ENCODE data around the gene GRIN1. TPM values are rescaled to one million over a fixed set of nuclear protein-coding genes. Genes with fewer than 3 reads are reported as not detected.

Gene GRIN1
- total and polyA plus RNA-seq, 2 of the 13 experiments (the other 11 are each of a cell fraction or from before 2014, with no cell fraction given) = 0.13 TPM; not detected in 1

DNA sequence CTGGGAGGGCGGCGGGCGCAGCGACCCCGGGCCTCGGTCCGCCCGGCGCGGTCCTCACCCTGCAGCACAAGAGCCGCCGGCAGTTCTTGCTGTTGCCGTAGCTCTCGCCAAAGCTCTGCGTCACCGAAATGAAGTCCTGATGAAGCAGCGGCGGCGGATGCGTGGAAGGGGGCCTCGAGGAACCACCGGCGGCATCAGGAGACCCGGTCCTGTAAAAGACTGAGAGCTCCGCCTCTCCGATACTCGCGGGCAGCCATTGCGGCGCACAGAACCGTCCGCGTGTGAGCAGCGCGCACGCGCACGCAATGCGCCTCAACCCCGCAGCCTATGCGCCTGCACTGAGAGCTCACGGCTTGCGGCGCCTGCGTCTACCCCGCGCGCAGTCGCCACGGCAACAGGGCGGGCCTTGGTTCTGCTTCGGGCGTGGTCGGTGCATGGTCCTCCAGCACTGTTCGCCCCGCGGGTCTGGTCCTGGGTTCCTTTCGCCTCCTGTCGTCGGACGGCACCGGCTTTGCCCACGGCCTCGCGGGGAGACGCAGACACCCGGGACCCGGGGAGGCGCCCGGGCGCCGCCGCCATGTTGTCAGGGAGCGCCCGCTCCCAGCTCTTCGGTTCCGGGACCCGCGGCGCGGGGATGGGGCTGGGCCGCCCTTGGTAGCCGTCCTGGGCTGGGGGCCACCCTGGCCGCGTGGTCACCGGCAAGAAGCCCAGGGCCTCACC is 9.3 kb upstream of the GRIN1 start (continued):
- TF ChIP-seq ZNF138 (CRISPR knock-in tag; IDR thresholded peaks at IDR 0.05; ENCODE audit: low read depth) = peak; percentile 50; the same call in 1 of the 2 replicates
- TF ChIP-seq NR2C2 (CRISPR knock-in tag; IDR thresholded peaks at IDR 0.05; ENCODE audit: borderline replicate concordance) = peak; percentile 46; the same call in 1 of the 2 replicates
- TF ChIP-seq ZFYVE20 (CRISPR knock-in tag; IDR thresholded peaks at IDR 0.05; ENCODE audit: borderline replicate concordance, low read depth) = 0 out of 2 replicates have a peak, but pooled peaks have one; percentile 9
- TF ChIP-seq RFXAP (CRISPR knock-in tag; IDR thresholded peaks at IDR 0.05; ENCODE audit: borderline replicate concordance) = peak; percentile 64; the same call in 1 of the 2 replicates
- peak; percentile 38; the same call in 1 of the 2 replicates for TF ChIP-seq ZNF703 (CRISPR knock-in tag; IDR thresholded peaks at IDR 0.05; ENCODE audit: borderline replicate concordance)
- TF ChIP-seq FOSL1 (CRISPR knock-in tag; IDR thresholded peaks at IDR 0.05; ENCODE audit: borderline replicate concordance) = peak; percentile 16; the same call in 1 of the 2 replicates
- 0 out of 2 replicates have a peak, but pooled peaks have one; percentile 76 for TF ChIP-seq HOXD1 (CRISPR knock-in tag; IDR thresholded peaks at IDR 0.05)
- TF ChIP-seq, protein P1, sequence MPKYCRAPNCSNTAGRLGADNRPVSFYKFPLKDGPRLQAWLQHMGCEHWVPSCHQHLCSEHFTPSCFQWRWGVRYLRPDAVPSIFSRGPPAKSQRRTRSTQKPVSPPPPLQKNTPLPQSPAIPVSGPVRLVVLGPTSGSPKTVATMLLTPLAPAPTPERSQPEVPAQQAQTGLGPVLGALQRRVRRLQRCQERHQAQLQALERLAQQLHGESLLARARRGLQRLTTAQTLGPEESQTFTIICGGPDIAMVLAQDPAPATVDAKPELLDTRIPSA (CRISPR knock-in tag; IDR thresholded peaks at IDR 0.05; ENCODE audit: borderline replicate concordance) = 0 out of 2 replicates have a peak, but pooled peaks have one; percentile 59
- TF ChIP-seq ZNF10 (CRISPR knock-in tag; IDR thresholded peaks at IDR 0.05; ENCODE audit: borderline replicate concordance, low read depth) = 0 out of 2 replicates have a peak, but pooled peaks have one; percentile 59
- TF ChIP-seq FOXC1 (CRISPR knock-in tag; IDR thresholded peaks at IDR 0.05; ENCODE audit: borderline replicate concordance) = peak; percentile 45; the same call in 1 of the 2 replicates
- no peak for TF ChIP-seq GZF1 (CRISPR knock-in tag; IDR thresholded peaks at IDR 0.05)
- TF ChIP-seq ZC3H4 (CRISPR knock-in tag; IDR thresholded peaks at IDR 0.05; ENCODE audit: borderline replicate concordance) = no peak
- TF ChIP-seq PITX1 (CRISPR knock-in tag; IDR thresholded peaks at IDR 0.05) = peak; percentile 76
- TF ChIP-seq NRL (CRISPR knock-in tag; IDR thresholded peaks at IDR 0.05; ENCODE audit: borderline replicate concordance) = peak; percentile 63; the same call in 1 of the 2 replicates
- no peak for TF ChIP-seq ATF7 (IDR thresholded peaks at IDR 0.05)
- TF ChIP-seq ATF7 (CRISPR knock-in tag; IDR thresholded peaks at IDR 0.05) = 0 out of 2 replicates have a peak, but pooled peaks have one; percentile 17
- peak; percentile 88 for TF ChIP-seq ZIK1 (CRISPR knock-in tag; IDR thresholded peaks at IDR 0.05; ENCODE audit: borderline replicate concordance, low read depth)
- peak; percentile 47; the same call in 1 of the 2 replicates for TF ChIP-seq PHF20 (CRISPR knock-in tag; IDR thresholded peaks at IDR 0.05)
- TF ChIP-seq ZNF484 (CRISPR knock-in tag; IDR thresholded peaks at IDR 0.05; ENCODE audit: borderline replicate concordance, low read depth) = no peak
- TF ChIP-seq STAG1 (CRISPR knock-in tag; IDR thresholded peaks at IDR 0.05) = no peak
- TF ChIP-seq IKZF4 (CRISPR knock-in tag; IDR thresholded peaks at IDR 0.05; ENCODE audit: borderline replicate concordance, low read depth, not compliant biosample characterization) = peak; percentile 10
- TF ChIP-seq, protein P2, sequence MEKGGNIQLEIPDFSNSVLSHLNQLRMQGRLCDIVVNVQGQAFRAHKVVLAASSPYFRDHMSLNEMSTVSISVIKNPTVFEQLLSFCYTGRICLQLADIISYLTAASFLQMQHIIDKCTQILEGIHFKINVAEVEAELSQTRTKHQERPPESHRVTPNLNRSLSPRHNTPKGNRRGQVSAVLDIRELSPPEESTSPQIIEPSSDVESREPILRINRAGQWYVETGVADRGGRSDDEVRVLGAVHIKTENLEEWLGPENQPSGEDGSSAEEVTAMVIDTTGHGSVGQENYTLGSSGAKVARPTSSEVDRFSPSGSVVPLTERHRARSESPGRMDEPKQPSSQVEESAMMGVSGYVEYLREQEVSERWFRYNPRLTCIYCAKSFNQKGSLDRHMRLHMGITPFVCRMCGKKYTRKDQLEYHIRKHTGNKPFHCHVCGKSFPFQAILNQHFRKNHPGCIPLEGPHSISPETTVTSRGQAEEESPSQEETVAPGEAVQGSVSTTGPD (CRISPR knock-in tag; IDR thresholded peaks at IDR 0.05) = no peak
- no peak; the same call in none of the 2 replicates for TF ChIP-seq ZMYM4 (CRISPR knock-in tag; IDR thresholded peaks at IDR 0.05)
- no peak for TF ChIP-seq ZFP36L2 (CRISPR knock-in tag; IDR thresholded peaks at IDR 0.05)
- 0 out of 2 replicates have a peak, but pooled peaks have one; percentile 51 for TF ChIP-seq ZNF547 (CRISPR knock-in tag; IDR thresholded peaks at IDR 0.05)
- no peak for TF ChIP-seq ONECUT2 (CRISPR knock-in tag; IDR thresholded peaks at IDR 0.05)
- TF ChIP-seq ZNF747 (CRISPR knock-in tag; IDR thresholded peaks at IDR 0.05; ENCODE audit: borderline replicate concordance) = peak; percentile 72; the same call in 1 of the 2 replicates
- TF ChIP-seq ZNF136 (CRISPR knock-in tag; IDR thresholded peaks at IDR 0.05; ENCODE audit: low read depth) = peak; percentile 67; the same call in 1 of the 2 replicates

Data from HepG2 (cell line).